K562 (cell line): ENCODE data around the gene RAB11FIP2. TPM values are rescaled to one million over a fixed set of nuclear protein-coding genes. Genes with fewer than 3 reads are reported as not detected.

ENCODE experiments used
- ATAC-seq: fragments of 200-7000 bp; cut with Tn5 transposase; 3 replicates; pipeline ENCODE4 v1.9.1; 2020; ENCODE audit warnings: moderate library complexity
- BruUV-seq: library from RNA; stranded (reverse); fragments of 400-500 nt; replicated peaks from 2 replicates; lab custom pipeline; 2021; lab: Mats Ljungman, UMichigan
- CTCF ChIA-PET: fragments of 300-600 bp; formaldehyde crosslinking; extraction: SDS; loops from one replicate; lab custom pipeline; 2021; ENCODE audit warnings: low intra/inter-chr PET ratio; lab: Yijun Ruan, JAX
- POLR2A ChIA-PET: fragments of 300-600, 350-650 bp; sonication (Branson Sonifier 250); formaldehyde crosslinking; extraction: SDS; loops from one replicate; lab custom pipeline; 2021; ENCODE audit warnings: antibody characterized with exemption, inconsistent platforms; lab: Yijun Ruan, JAX
- DNase-seq, 4 experiments: peaks; one replicate each; pipeline versions ENCODE4 v3.0.0 to v3.0.0-alpha.2; 2011 to 2018; ENCODE audit warnings: low spot score in 3 of 4, mixed read lengths in 3 of 4; ENCODE audit errors: extremely low read depth in 1 of 4
- FAIRE-seq: peaks from 2 replicates; lab custom pipeline; 2011; peaks lifted over from hg19 to GRCh38; lab: Jason Lieb, UNC
- H2AFZ ChIP-seq: 2 replicates; pipeline ENCODE4 v1.6.0; 2011; ENCODE audit warnings: low read depth, low read length, control low read depth, inconsistent platforms
- H3K27ac ChIP-seq: fragments of 200-600 bp; 3 replicates; pipeline ENCODE4 v1.8.0; 2011; ENCODE audit warnings: low read depth, mild to moderate bottlenecking, control low read depth, inconsistent platforms, low read length, moderate library complexity, mixed read lengths; ENCODE audit errors: extremely low read depth
- H3K27me3 ChIP-seq, 2 experiments: fragments of 300-600 bp in 1 of 2; 2 replicates in 1 of 2; 3 replicates in 1 of 2; pipeline versions ENCODE4 v1.6.0 to v1.8.0; 2011; ENCODE audit warnings: inconsistent platforms in 2 of 2, low read length in 2 of 2, mild to moderate bottlenecking in 1 of 2, mixed read lengths in 1 of 2, moderate library complexity in 1 of 2; ENCODE audit not compliant: control insufficient read depth in 2 of 2, insufficient read depth in 2 of 2
- H3K36me3 ChIP-seq: fragments of 300-600 bp; 3 replicates; pipeline ENCODE4 v1.8.0; 2011; ENCODE audit warnings: mild to moderate bottlenecking, low read length, inconsistent platforms; ENCODE audit not compliant: control insufficient read depth, insufficient read depth
- H3K4me1 ChIP-seq, 2 experiments: fragments of 200-600 bp in 1 of 2; replicated peaks in 1 of 2; 2 replicates in 1 of 2; 3 replicates in 1 of 2; pipeline versions ENCODE4 v1.5.1 to v1.8.0; 2011; ENCODE audit warnings: inconsistent platforms in 2 of 2, low read length in 2 of 2, mild to moderate bottlenecking in 1 of 2, mixed read lengths in 1 of 2, moderate library complexity in 1 of 2; ENCODE audit not compliant: control insufficient read depth in 2 of 2, insufficient read depth in 2 of 2
- H3K4me2 ChIP-seq: 2 replicates; pipeline ENCODE4 v1.6.1; 2011; ENCODE audit warnings: low read length, control low read depth, inconsistent platforms, mixed read lengths; ENCODE audit not compliant: insufficient read depth
- H3K4me3 ChIP-seq: fragments of 200-600 bp; sonication (generic), shearing (Covaris generic); 2 replicates; pipeline ENCODE4 v1.5.1; 2016; ENCODE audit warnings: control low read depth, inconsistent platforms
- H3K79me2 ChIP-seq: fragments of 200-600 bp; 3 replicates; pipeline ENCODE4 v1.8.0; 2011; ENCODE audit warnings: low read length, inconsistent platforms; ENCODE audit not compliant: control insufficient read depth, insufficient read depth
- H3K9ac ChIP-seq, 2 experiments: 2 replicates each; pipeline versions ENCODE4 v1.6.0 to v1.6.1; 2011; ENCODE audit warnings: low read depth in 2 of 2, low read length in 2 of 2, control low read depth in 1 of 2, inconsistent platforms in 1 of 2, mild to moderate bottlenecking in 1 of 2, mixed read lengths in 1 of 2; ENCODE audit not compliant: insufficient read depth in 1 of 2
- H3K9me1 ChIP-seq: one replicate; pipeline ENCODE4 v1.6.0; 2011; ENCODE audit warnings: inconsistent platforms, mild to moderate bottlenecking, low read length, moderate library complexity; ENCODE audit not compliant: control insufficient read depth, insufficient read depth
- H3K9me3 ChIP-seq: replicated peaks from 2 replicates; pipeline ENCODE4 v1.5.1; 2011; ENCODE audit warnings: low read depth, low read length, inconsistent platforms; ENCODE audit not compliant: control insufficient read depth, insufficient read depth
- H4K20me1 ChIP-seq: replicated peaks from 2 replicates; pipeline ENCODE4 v1.6.1; 2011; ENCODE audit warnings: low read length, inconsistent platforms, mixed read lengths; ENCODE audit not compliant: control insufficient read depth, insufficient read depth
- BMI1 ChIP-seq: fragments of 150-350 bp; IDR thresholded peaks from 2 replicates; pipeline ENCODE4 v1.6.1; 2014; ENCODE audit warnings: low read length
- CHAMP1 ChIP-seq: fragments of 450-650 bp; IDR thresholded peaks from 2 replicates; pipeline ENCODE4 v1.6.1; 2016; ENCODE audit warnings: mild to moderate bottlenecking
- CHD4 ChIP-seq: fragments of 200-600 bp; sonication (generic); IDR thresholded peaks from 3 replicates; pipeline ENCODE4 v1.6.1; 2012; ENCODE audit warnings: low read depth, mild to moderate bottlenecking, mixed read lengths, low read length, inconsistent platforms; ENCODE audit not compliant: insufficient read depth, insufficient replicate concordance, poor library complexity, severe bottlenecking
- DDX20 ChIP-seq: fragments of 450-650 bp; IDR thresholded peaks from 2 replicates; pipeline ENCODE4 v1.6.1; 2016; ENCODE audit warnings: missing genetic modification characterization, low read depth, mild to moderate bottlenecking, missing compliant biosample characterization, moderate library complexity
- GABPB1 ChIP-seq: sonication (generic); formaldehyde crosslinking; IDR thresholded peaks from 2 replicates; pipeline ENCODE4 v1.8.0; 2022; ENCODE audit warnings: mild to moderate bottlenecking, missing genetic modification reagents
- HNRNPK ChIP-seq: fragments of 200-400 bp; formaldehyde crosslinking; IDR thresholded peaks from one replicate; pipeline ENCODE4 v1.6.1; 2018; ENCODE audit warnings: mild to moderate bottlenecking, low read depth, low read length; ENCODE audit not compliant: poor library complexity, severe bottlenecking
- JUN ChIP-seq, 2 experiments: sonication (generic) in 1 of 2; formaldehyde crosslinking in 1 of 2; IDR thresholded peaks; 2 replicates each; pipeline versions ENCODE4 v1.6.1 to v1.8.0; 2012 to 2022; ENCODE audit warnings: borderline replicate concordance in 2 of 2, mild to moderate bottlenecking in 2 of 2, improper control_type of control experiment in 1 of 2, low read depth in 1 of 2, low read length in 1 of 2, missing genetic modification reagents in 1 of 2
- MCM7 ChIP-seq, 2 experiments: fragments of 450-650 bp; IDR thresholded peaks; 2 replicates each; pipeline ENCODE4 v1.6.1; 2016 to 2018
- NBN ChIP-seq: fragments of 450-650 bp; IDR thresholded peaks from 2 replicates; pipeline ENCODE4 v1.6.1; 2016; ENCODE audit warnings: low read depth, mild to moderate bottlenecking
- RBM25 ChIP-seq: fragments of 200-400 bp; formaldehyde crosslinking; IDR thresholded peaks from 2 replicates; pipeline ENCODE4 v1.6.1; 2018; ENCODE audit warnings: low read length, low read depth, moderate library complexity; ENCODE audit not compliant: severe bottlenecking
- SMC3 ChIP-seq: conservative IDR thresholded peaks from 2 replicates; pipeline ENCODE4 v1.6.1; 2011; ENCODE audit warnings: low read depth, low read length, improper control_type of control experiment; ENCODE audit not compliant: insufficient read depth
- TGIF2 ChIP-seq: sonication (generic); formaldehyde crosslinking; IDR thresholded peaks from 2 replicates; pipeline ENCODE4 v1.8.1; 2022; ENCODE audit warnings: mild to moderate bottlenecking, missing genetic modification reagents, moderate library complexity
- THAP7 ChIP-seq: fragments of 250-450 bp; sonication (Bioruptor Pico); IDR thresholded peaks from 2 replicates; pipeline ENCODE4 v1.5.0; 2021
- ZNF146 ChIP-seq: IDR thresholded peaks from one replicate; pipeline ENCODE4 v1.6.1; 2018; ENCODE audit warnings: missing compliant biosample characterization; ENCODE audit not compliant: unreplicated experiment
- ZNF316 ChIP-seq: fragments of 450-650 bp; IDR thresholded peaks from 2 replicates; pipeline ENCODE4 v1.6.1; 2016
- ZNF57 ChIP-seq: fragments of 450-650 bp; formaldehyde crosslinking; IDR thresholded peaks from 2 replicates; pipeline ENCODE4 v1.4.0; 2020; ENCODE audit warnings: mild to moderate bottlenecking, moderate library complexity
- WGBS: fragments of 100-300 bp; shearing (Covaris generic); methylation state at CpG from one replicate; pipeline ENCODE4 v1.1.6; 2016; ENCODE audit warnings: low coverage, mixed read lengths; ENCODE audit not compliant: insufficient coverage; ENCODE audit errors: missing lambda C conversion rate; 5-methylcytosine and 5-hydroxymethylcytosine counted together
- in situ Hi-C: fragments of 300-500 bp; cut with MboI; formaldehyde crosslinking; loops from 4 replicates; pipeline ENCODE4 v1.15.0; 2018; ENCODE audit warnings: inconsistent platforms, mixed read lengths
- intact Hi-C: fragments of 100-400 bp; cut with micrococcal nuclease; formaldehyde crosslinking; loops from 2 replicates; pipeline ENCODE4 v1.14.2; 2022
- polyA plus RNA-seq, 8 experiments: library from polyadenylated mRNA; depleted of rRNA in 4 of 8; stranded (reverse) in 5 of 8; unstranded in 3 of 8; fragments of >200 nt; fragmentation: Nextera tagmentation in 2 of 8; fragmentation: Illumina TruSeq in 1 of 8; extraction: Ambion mirVana in 2 of 8; extraction: Trizol in 1 of 8; gene quantifications; 2 replicates each; pipeline versions ENCODE4 v1.2.1 to v1.2.3, GENCODE V29; 2011 to 2014; ENCODE audit warnings: inconsistent platforms in 1 of 8, missing spikeins in 1 of 8
- total RNA-seq, 7 experiments: library from RNA; depleted of rRNA in 6 of 7; stranded (reverse); fragments of >200 nt in 6 of 7; fragmentation: Illumina TruSeq in 2 of 7; extraction: Trizol in 2 of 7; gene quantifications; 2 replicates each; pipeline versions ENCODE4 v1.2.1 to v1.2.3, GENCODE V29; 2011 to 2021; ENCODE audit warnings: low replicate concordance in 1 of 7

RAB11FIP2 gene
- total and polyA plus RNA-seq, 9 of the 15 experiments (the other 6 are each of a cell fraction or from before 2014, with no cell fraction given), result 3.0 to 10.6 (median 3.9) TPM

GRCh38 chr10:117960345-117960935 lies 86.3 kb downstream of the RAB11FIP2 start:
- 4% methylated on average over 4 of the region's 4 CpGs for WGBS
- ATAC-seq, result no peak
- ChIA-PET CTCF (no interaction called here), POLR2A (no interaction called here)
- H3K36me3 ChIP-seq, result no peaks in the 10 kb centered on the region
- peaks cover 0 to 4% of the 10 kb centered on the region in 2 experiments; a peak in 1 of 5 replicates for H3K27me3 ChIP-seq
- H3K9me3 ChIP-seq, result no peaks in the 10 kb centered on the region; the same call in 1 of the 2 replicates
- no peak overlapping the region for H3K27ac ChIP-seq
- H3K9me1 ChIP-seq, result no peaks in the 10 kb centered on the region
- in situ Hi-C loops (no loop called here), intact Hi-C loops (no loop called here)
- H2AFZ ChIP-seq, result no peak overlapping the region
- no peaks in the 10 kb centered on the region for H4K20me1 ChIP-seq
- no peak overlapping the region for H3K4me3 ChIP-seq
- H3K79me2 ChIP-seq, result no peaks in the 10 kb centered on the region
- H3K4me1 ChIP-seq, result no peaks in the 10 kb centered on the region
- no peak for FAIRE-seq
- DNase-seq, result no peak
- H3K4me2 ChIP-seq, result no peak overlapping the region
- BruUV-seq, result no TSS peak
- H3K9ac ChIP-seq, result no peak overlapping the region
- TF ChIP-seq GABPB1 (CRISPR knock-in tag) (no peak), SMC3 (no peak), BMI1 (no peak), ZNF57 (no peak), RBM25 (no peak), DDX20 (no peak), THAP7 (no peak), TGIF2 (CRISPR knock-in tag) (no peak), JUN (IDR thresholded peaks at IDR 0.05; ENCODE audit: borderline replicate concordance, low read depth, low read length) (no peak), JUN (CRISPR knock-in tag; IDR thresholded peaks at IDR 0.05; ENCODE audit: borderline replicate concordance) (no peak), ZNF316 (no peak), CHD4 (no peak), ZNF146 (CRISPR knock-in tag) (no peak), MCM7 (IDR thresholded peaks at IDR 0.05) (no peak), HNRNPK (no peak), NBN (no peak), CHAMP1 (no peak)
